Epithelial cell of esophagus (primary cell): ENCODE data around the gene MYO18A.

ENCODE experiments used
- DNase-seq: peaks from one replicate; pipeline ENCODE4 v3.0.0; 2010; ENCODE audit warnings: low read depth
- H3K4me3 ChIP-seq: 2 replicates; pipeline ENCODE4 v1.5.1; 2011; ENCODE audit warnings: mild to moderate bottlenecking, low read length, control low read depth
- TF ChIP-seq, protein P1 (sequence below): IDR thresholded peaks from 2 replicates; pipeline ENCODE4 v1.5.1; 2011; ENCODE audit warnings: low read depth, mild to moderate bottlenecking, low read length, control low read depth, inconsistent platforms; ENCODE audit not compliant: insufficient read depth; ENCODE audit errors: missing control alignments

The MYO18A gene

DNA sequence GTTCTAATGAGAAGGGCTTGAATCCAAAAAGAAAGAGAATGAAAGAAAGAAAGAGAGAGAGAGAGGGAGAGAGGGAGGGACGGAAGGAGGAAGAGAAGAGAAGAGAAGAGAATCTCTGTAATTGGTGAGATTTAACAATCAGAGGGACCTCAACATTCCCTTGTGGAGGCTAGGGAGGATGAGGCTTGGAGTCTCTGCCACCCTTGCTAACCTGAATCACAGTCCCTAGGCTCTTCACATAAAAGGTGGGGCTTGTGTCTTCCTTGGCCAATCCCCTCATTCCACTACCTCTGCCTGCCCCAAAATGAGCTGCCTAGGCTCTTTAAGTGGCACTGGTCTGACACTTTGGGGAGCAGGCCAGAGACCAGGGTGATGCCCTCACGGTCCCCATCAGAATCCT is 107.2 kb downstream of the MYO18A start:
- DNase-seq: no peak
- TF ChIP-seq, protein P1, sequence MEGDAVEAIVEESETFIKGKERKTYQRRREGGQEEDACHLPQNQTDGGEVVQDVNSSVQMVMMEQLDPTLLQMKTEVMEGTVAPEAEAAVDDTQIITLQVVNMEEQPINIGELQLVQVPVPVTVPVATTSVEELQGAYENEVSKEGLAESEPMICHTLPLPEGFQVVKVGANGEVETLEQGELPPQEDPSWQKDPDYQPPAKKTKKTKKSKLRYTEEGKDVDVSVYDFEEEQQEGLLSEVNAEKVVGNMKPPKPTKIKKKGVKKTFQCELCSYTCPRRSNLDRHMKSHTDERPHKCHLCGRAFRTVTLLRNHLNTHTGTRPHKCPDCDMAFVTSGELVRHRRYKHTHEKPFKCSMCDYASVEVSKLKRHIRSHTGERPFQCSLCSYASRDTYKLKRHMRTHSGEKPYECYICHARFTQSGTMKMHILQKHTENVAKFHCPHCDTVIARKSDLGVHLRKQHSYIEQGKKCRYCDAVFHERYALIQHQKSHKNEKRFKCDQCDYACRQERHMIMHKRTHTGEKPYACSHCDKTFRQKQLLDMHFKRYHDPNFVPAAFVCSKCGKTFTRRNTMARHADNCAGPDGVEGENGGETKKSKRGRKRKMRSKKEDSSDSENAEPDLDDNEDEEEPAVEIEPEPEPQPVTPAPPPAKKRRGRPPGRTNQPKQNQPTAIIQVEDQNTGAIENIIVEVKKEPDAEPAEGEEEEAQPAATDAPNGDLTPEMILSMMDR: no peak
- no peak overlapping the region for H3K4me3 ChIP-seq

DNA sequence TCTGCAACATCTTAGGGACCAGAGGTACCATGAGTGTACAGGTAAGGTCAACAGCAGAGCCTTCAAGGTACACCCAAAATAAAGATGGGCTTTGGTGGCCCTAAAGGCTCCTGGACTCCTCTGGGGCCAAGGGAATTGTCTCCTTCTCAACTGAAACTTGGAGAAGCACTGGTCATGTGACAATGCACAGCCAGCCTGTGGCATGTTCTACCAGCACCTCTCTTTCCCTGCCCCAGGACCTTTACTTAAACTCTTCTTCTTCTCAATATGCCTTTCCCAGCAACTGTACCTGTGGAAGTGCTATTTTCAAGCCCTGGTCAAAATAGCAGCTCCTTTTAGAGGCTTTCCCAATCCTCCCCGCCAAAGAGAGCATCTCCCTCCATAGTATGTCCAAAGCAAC is 108.9 kb downstream of the MYO18A start:
- TF ChIP-seq, protein P1: no peak
- no peak for DNase-seq
- H3K4me3 ChIP-seq: no peak overlapping the region

DNA sequence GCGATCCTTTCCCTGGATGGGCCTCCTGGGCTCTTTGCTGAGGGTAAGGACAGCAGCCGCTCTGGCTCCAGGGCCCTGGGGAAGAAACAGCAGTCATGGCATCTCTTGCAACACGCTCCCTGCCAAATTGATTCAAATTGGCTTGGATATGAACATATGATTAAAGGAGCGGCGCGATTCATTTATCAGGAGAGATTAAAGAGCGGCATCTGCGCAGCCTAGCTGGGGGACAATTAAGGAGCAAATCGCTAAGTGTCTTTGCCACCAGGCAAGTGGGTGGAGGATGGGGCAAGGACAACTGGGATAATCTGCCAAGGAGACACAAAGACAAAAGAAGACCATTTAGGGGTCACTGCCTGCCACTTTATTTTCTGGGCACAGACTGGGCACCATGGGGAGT is 109.4 kb downstream of the MYO18A start:
- no peak for DNase-seq
- TF ChIP-seq, protein P1: no peak
- H3K4me3 ChIP-seq: no peak overlapping the region

DNA sequence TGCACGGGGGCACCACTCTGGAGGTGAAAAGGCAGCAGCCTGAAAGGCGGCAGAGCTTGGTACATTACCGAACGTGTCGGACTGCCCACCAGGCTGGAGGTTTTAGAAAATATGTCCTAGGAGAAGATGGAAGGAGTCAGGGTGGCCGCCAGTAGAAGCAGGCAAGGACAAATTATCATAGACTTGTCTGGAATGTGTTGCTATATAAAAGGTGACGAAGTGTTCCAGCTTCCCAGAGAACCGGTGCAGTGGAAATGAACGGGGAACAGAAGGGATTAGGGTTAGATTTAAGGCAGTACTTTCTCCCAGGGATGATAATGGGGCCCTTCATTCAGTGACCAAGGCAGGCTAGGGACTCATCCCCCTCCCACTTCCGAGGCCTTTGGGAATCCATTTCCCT is 109.9 kb downstream of the MYO18A start:
- H3K4me3 ChIP-seq: no peak overlapping the region
- DNase-seq: no peak
- TF ChIP-seq, protein P1: no peak

DNA sequence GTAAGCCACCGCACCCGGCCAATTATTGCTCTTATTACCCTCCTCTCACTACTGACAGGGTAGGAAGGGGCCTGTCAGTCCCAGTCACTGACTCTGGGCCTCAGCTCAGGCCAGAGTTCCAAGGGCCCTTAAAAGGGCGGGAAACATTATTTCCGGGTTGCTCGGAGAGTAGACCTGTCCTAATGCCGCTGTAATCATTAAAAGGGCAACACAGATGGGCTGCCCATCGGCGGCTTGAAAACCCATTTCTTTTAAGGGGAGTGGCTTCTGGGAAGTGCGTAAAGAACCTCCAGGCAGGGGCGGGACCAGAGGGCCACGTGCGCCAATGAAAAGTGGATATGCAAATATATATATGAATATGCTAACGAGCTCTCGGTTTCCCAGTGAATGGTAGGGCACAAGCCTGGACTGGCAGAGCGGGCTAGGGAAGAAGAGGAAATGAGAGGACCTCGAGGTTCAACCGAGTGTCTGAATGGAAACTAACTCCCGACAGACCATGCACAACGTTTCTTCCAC is 110.6 kb downstream of the MYO18A start:
- no peak overlapping the region for H3K4me3 ChIP-seq
- TF ChIP-seq, protein P1: no peak
- DNase-seq: peak; percentile 72

DNA sequence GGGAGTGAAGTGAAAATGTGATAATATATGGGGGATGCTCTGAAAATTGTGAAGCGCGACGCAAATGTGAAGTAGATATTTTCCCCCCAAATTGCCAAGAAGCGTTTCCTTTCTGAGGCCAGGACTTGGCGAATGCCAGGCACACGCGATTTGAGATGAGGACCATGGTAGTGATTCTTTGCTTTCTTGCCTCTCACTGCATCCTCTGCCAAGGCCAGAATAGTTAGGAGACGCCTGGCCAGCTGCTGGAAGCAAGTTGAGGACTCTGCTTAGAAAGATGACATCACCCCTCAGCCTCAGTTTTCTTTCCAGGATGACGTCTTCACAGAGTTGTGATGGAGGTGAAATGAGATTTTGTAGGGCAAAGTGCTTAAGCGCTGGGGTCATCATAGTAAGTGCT is 111.4 kb downstream of the MYO18A start:
- DNase-seq: no peak
- H3K4me3 ChIP-seq: no peak overlapping the region
- TF ChIP-seq, protein P1: no peak

DNA sequence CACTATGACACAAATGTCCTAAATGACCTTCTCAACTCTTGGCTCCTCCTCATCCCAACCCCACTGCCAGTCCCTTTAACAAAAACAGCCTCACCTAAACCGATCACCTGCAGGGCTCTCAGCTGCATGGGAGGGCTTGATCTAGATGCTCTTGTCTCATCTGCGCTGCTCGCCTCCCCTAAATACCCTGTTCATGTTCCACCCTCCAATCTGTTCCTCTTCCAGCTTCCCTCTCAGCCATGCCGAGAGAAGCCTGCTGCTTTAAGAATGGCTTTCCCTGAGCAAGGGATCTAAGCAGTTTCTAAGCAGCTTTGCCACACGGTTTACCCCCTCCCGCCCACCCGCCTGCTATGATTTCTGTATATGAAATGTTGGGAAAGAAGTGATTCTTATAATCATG is 113.6 kb downstream of the MYO18A start:
- TF ChIP-seq, protein P1: no peak
- no peak for DNase-seq
- H3K4me3 ChIP-seq: no peak overlapping the region
